OCI-LY1 (cell line): ENCODE data around the gene SMCO1.

ENCODE experiments used
- H2AFZ ChIP-seq: fragments of 200-600 bp; sonication (generic), shearing (Covaris generic); 2 replicates; pipeline ENCODE4 v1.6.0; 2014; ENCODE audit warnings: antibody characterized with exemption, mild to moderate bottlenecking, low read length
- H3F3A ChIP-seq: fragments of 200-600 bp; sonication (generic), shearing (Covaris generic); 2 replicates; pipeline ENCODE4 v1.6.0; 2014; ENCODE audit warnings: mild to moderate bottlenecking, antibody characterized with exemption, low read length, moderate library complexity; ENCODE audit not compliant: insufficient read depth
- H3K27ac ChIP-seq: fragments of 200-600 bp; sonication (generic); 2 replicates; pipeline ENCODE4 v1.5.1; 2014; ENCODE audit warnings: low read length, mixed run types, mild to moderate bottlenecking, low read depth; ENCODE audit not compliant: poor library complexity, severe bottlenecking
- H3K27me3 ChIP-seq: fragments of 200-600 bp; sonication (generic); 2 replicates; pipeline ENCODE4 v1.6.0; 2014; ENCODE audit warnings: antibody characterized with exemption, mild to moderate bottlenecking, low read length, moderate library complexity; ENCODE audit not compliant: insufficient read depth
- H3K36me3 ChIP-seq: fragments of 200-600 bp; sonication (generic); 2 replicates; pipeline ENCODE4 v1.6.1; 2014; ENCODE audit warnings: mild to moderate bottlenecking, antibody characterized with exemption, low read length, moderate library complexity, mixed read lengths; ENCODE audit not compliant: insufficient read depth
- H3K4me1 ChIP-seq: fragments of 200-600 bp; sonication (generic); 2 replicates; pipeline ENCODE4 v1.5.1; 2014; ENCODE audit warnings: mild to moderate bottlenecking, low read length, moderate library complexity; ENCODE audit not compliant: insufficient read depth, severe bottlenecking
- H3K4me2 ChIP-seq: fragments of 200-600 bp; sonication (generic), shearing (Covaris generic); 2 replicates; pipeline ENCODE4 v1.6.1; 2014; ENCODE audit warnings: low read length
- H3K4me3 ChIP-seq: fragments of 200-600 bp; sonication (generic); 2 replicates; pipeline ENCODE4 v1.5.1; 2014; ENCODE audit warnings: low read length, low read depth, mild to moderate bottlenecking, mixed read lengths; ENCODE audit not compliant: poor library complexity, severe bottlenecking
- H3K79me2 ChIP-seq: fragments of 200-600 bp; shearing (Covaris generic); 2 replicates; pipeline ENCODE4 v1.6.1; 2016; ENCODE audit warnings: mixed run types, low read length, mixed read lengths; ENCODE audit not compliant: insufficient read depth
- H3K9ac ChIP-seq: fragments of 200-600 bp; sonication (generic), shearing (Covaris generic); 2 replicates; pipeline ENCODE4 v1.6.1; 2014; ENCODE audit warnings: mild to moderate bottlenecking, low read length, mixed read lengths
- H3K9me2 ChIP-seq: fragments of 200-600 bp; sonication (generic), shearing (Covaris generic); 2 replicates; pipeline ENCODE4 v1.6.1; 2014; ENCODE audit warnings: low read depth, mild to moderate bottlenecking, low read length, mixed read lengths
- H3K9me3 ChIP-seq: fragments of 200-600 bp; shearing (Covaris generic); 2 replicates; pipeline ENCODE4 v1.6.1; 2014; ENCODE audit warnings: low read length, mixed read lengths
- H4K20me1 ChIP-seq: fragments of 200-600 bp; sonication (generic), shearing (Covaris generic); 2 replicates; pipeline ENCODE4 v1.6.0; 2016; ENCODE audit warnings: mild to moderate bottlenecking, low read length; ENCODE audit not compliant: insufficient read depth
- EZH2 ChIP-seq: fragments of 200-600 bp; sonication (generic), shearing (Covaris generic); IDR thresholded peaks from 2 replicates; pipeline ENCODE4 v1.8.0; 2017; ENCODE audit warnings: borderline replicate concordance, mixed run types, mild to moderate bottlenecking, antibody characterized with exemption, low read length, moderate library complexity, mixed read lengths
- TF ChIP-seq, protein P1 (sequence below): fragments of 200-600 bp; sonication (generic), shearing (Covaris generic); IDR thresholded peaks from 2 replicates; pipeline ENCODE4 v1.5.1; 2017; ENCODE audit warnings: mild to moderate bottlenecking, antibody characterized with exemption, low read length, moderate library complexity, mixed read lengths

SMCO1 gene

DNA sequence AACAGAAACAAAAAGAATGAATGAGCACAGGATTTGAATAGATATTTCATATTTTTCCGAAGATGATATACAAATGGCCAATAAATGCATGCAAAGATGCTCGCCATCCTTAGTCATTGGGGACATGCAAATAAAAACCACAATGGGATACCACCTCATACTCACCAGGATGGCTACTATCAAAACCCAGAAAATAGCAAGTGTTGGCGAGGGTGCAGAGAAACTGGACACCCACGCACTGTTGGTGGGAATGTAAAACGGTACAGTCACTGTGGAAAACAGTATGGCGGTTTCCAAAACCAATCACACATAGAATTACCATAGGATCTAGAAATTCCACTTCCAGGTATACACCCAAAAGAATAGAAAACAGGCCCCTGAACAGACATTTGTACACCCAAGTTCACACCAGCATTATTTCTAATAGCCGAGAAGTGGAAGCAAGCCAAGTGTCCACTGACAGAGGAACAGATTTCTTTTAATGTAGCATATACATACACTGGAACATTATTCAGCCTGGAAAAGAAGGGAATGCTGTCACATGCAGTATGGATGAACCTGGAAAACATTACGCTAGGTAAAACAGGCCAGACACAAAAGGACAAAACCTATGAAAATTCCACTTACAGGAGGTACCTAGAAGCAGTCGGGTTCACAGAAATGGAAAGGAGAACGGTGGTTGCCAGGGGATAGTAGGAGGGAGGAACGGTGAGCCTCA lies 15.2 kb downstream of the SMCO1 start:
- Histone ChIP-seq H3F3A (no peaks in the 10 kb centered on the region), H3K4me3 (peak overlapping the region; percentile 86), H3K36me3 (peaks cover 73% of the 10 kb centered on the region), H3K9ac (peak overlapping the region; percentile 95), H2AFZ (no peak overlapping the region), H3K27ac (peak overlapping the region; percentile 83), H3K4me1 (peaks cover 18% of the 10 kb centered on the region), H3K9me3 (peaks cover 25% of the 10 kb centered on the region), H3K27me3 (no peaks in the 10 kb centered on the region), H3K4me2 (peak overlapping the region; percentile 89), H4K20me1 (no peaks in the 10 kb centered on the region; the same call in 1 of the 2 replicates), H3K79me2 (peaks cover 83% of the 10 kb centered on the region), H3K9me2 (no peaks in the 10 kb centered on the region)
- TF ChIP-seq, protein P1, sequence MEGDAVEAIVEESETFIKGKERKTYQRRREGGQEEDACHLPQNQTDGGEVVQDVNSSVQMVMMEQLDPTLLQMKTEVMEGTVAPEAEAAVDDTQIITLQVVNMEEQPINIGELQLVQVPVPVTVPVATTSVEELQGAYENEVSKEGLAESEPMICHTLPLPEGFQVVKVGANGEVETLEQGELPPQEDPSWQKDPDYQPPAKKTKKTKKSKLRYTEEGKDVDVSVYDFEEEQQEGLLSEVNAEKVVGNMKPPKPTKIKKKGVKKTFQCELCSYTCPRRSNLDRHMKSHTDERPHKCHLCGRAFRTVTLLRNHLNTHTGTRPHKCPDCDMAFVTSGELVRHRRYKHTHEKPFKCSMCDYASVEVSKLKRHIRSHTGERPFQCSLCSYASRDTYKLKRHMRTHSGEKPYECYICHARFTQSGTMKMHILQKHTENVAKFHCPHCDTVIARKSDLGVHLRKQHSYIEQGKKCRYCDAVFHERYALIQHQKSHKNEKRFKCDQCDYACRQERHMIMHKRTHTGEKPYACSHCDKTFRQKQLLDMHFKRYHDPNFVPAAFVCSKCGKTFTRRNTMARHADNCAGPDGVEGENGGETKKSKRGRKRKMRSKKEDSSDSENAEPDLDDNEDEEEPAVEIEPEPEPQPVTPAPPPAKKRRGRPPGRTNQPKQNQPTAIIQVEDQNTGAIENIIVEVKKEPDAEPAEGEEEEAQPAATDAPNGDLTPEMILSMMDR: no peak
- no peak for TF ChIP-seq EZH2

DNA sequence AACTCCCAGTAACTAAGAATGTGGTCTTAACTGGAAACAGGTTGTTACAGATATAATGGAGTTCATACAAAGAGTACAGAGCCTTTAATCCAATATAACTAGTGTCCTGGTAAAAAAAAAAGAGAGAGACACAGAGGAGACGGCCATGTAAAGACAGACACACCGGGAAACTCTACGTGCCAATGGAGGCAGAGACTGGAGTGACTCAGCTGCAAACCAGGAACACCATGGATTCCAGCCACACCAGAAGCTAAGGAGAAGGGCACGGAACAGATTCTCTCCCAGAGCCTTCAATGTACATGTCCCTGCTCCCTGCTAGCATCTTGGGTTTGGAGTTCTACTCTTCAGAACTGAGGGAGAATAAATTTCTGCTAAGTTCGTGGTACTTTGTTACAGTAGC lies 16.1 kb downstream of the SMCO1 start:
- H3K4me2 ChIP-seq: no peak overlapping the region

DNA sequence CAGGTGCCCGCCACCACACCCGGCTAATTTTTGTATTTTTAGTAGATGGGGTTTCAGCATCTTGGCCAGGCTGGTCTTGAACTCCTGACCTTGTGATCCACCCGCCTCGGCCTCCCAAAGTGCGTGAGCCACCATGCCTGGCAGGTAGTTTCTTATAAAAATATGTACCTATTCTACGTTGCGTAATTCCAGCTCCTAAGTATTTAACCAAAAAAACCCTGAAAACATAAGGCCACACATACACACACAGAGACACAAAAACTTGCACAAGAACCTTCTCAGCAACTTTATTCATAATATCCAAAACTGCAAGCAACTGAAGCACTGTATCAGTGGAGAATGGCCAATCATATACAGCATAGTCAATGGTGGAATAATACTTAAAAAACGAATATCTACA lies 16.8 kb downstream of the SMCO1 start:
- TF ChIP-seq EZH2: no peak
- H3K4me3 ChIP-seq: no peak overlapping the region
- peaks cover 88% of the 10 kb centered on the region for H3K36me3 ChIP-seq
- no peak overlapping the region for H3K27ac ChIP-seq
- peaks cover 28% of the 10 kb centered on the region for H3K9me3 ChIP-seq
- peaks cover 12% of the 10 kb centered on the region for H3K4me1 ChIP-seq
- H3K27me3 ChIP-seq: no peaks in the 10 kb centered on the region
- no peaks in the 10 kb centered on the region for H3F3A ChIP-seq
- no peak overlapping the region for H2AFZ ChIP-seq
- no peak overlapping the region for H3K4me2 ChIP-seq
- H4K20me1 ChIP-seq: no peaks in the 10 kb centered on the region; the same call in 1 of the 2 replicates
- H3K9ac ChIP-seq: no peak overlapping the region
- H3K79me2 ChIP-seq: peaks cover 100% of the 10 kb centered on the region
- no peaks in the 10 kb centered on the region for H3K9me2 ChIP-seq

More for the DNA sequence above, 16.1 kb downstream of the SMCO1 start:
- no peak overlapping the region for H3K27ac ChIP-seq
- peaks cover 82% of the 10 kb centered on the region for H3K36me3 ChIP-seq
- TF ChIP-seq, protein P1: no peak
- no peak for TF ChIP-seq EZH2
- H3K4me1 ChIP-seq: peaks cover 15% of the 10 kb centered on the region
- no peaks in the 10 kb centered on the region for H3K27me3 ChIP-seq
- no peaks in the 10 kb centered on the region; the same call in 1 of the 2 replicates for H4K20me1 ChIP-seq
- no peak overlapping the region for H3K9ac ChIP-seq
- peak overlapping the region; percentile 86 for H3K4me3 ChIP-seq
- no peak overlapping the region for H2AFZ ChIP-seq
- no peaks in the 10 kb centered on the region for H3K9me2 ChIP-seq
- peaks cover 28% of the 10 kb centered on the region for H3K9me3 ChIP-seq
- H3K79me2 ChIP-seq: peaks cover 92% of the 10 kb centered on the region
- H3F3A ChIP-seq: no peaks in the 10 kb centered on the region

DNA sequence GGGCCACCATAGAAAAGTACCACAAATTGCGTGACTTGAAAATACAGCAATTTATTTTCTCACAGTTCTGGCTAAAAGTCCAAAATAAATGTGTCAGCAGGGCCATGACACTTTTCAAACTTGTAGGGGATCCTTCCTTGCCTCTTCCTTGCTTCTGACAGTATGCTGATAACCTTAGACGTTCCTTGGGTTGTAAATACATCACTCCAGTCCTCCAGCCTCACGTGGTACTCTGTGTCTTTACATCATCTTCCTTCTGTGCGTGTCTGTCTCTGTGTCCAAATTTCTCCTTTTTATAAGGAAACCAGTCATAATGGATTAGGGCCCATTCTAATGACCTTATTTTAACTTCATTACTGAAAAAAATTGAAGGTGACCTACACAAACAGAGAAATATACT lies 19.0 kb downstream of the SMCO1 start:
- Histone ChIP-seq H3K79me2 (peaks cover 100% of the 10 kb centered on the region), H3K4me2 (no peak overlapping the region), H3K9ac (no peak overlapping the region), H4K20me1 (no peaks in the 10 kb centered on the region; the same call in 1 of the 2 replicates), H3K9me3 (peaks cover 31% of the 10 kb centered on the region), H3K4me3 (no peak overlapping the region), H3K9me2 (no peaks in the 10 kb centered on the region), H3K36me3 (peaks cover 86% of the 10 kb centered on the region), H3F3A (no peaks in the 10 kb centered on the region), H3K27me3 (no peaks in the 10 kb centered on the region), H3K4me1 (peaks cover 12% of the 10 kb centered on the region), H3K27ac (no peak overlapping the region), H2AFZ (no peak overlapping the region)
- no peak for TF ChIP-seq EZH2
- TF ChIP-seq, protein P1: no peak
